Muscle of leg (tissue), 11 donors: ENCODE measurements around the gene ATRNL1. TPM values are rescaled to one million over a fixed set of nuclear protein-coding genes. Genes with fewer than 3 reads are reported as not detected.
A peak's percentile ranks its signal among the peaks of the same experiment; 100 is the strongest.

Experiments
- DNase-seq: peaks from one replicate; pipeline ENCODE4 v3.0.0; 2013
- H3K27ac ChIP-seq: one replicate; pipeline ENCODE4 v1.5.1; 2013; ENCODE audit warnings: mild to moderate bottlenecking, low read length, control low read depth
- H3K27me3 ChIP-seq: one replicate; pipeline ENCODE4 v1.6.1; 2013; ENCODE audit warnings: low read length; ENCODE audit not compliant: control insufficient read depth, insufficient read depth
- H3K36me3 ChIP-seq: one replicate; pipeline ENCODE4 v1.6.1; 2013; ENCODE audit warnings: low read length; ENCODE audit not compliant: control insufficient read depth, insufficient read depth
- H3K4me1 ChIP-seq: one replicate; pipeline ENCODE4 v1.6.1; 2013; ENCODE audit warnings: low read length; ENCODE audit not compliant: control insufficient read depth, insufficient read depth
- H3K4me3 ChIP-seq: one replicate; pipeline ENCODE4 v1.5.1; 2013; ENCODE audit warnings: low read length, control low read depth
- H3K9me3 ChIP-seq: replicated peaks from 2 replicates; pipeline ENCODE4 v1.6.1; 2013; ENCODE audit warnings: low read depth, low read length; ENCODE audit not compliant: control insufficient read depth
- WGBS: methylation state at CpG from one replicate; pipeline ENCODE4 v1.1.5; 2013; ENCODE audit warnings: missing lambda C conversion rate; ENCODE audit not compliant: insufficient coverage; 5-methylcytosine and 5-hydroxymethylcytosine counted together
- polyA plus RNA-seq, 8 donors: library from polyadenylated mRNA; unstranded; fragments of 120-200 nt; gene quantifications; one replicate each; pipeline versions ENCODE4 v1.2.1 to v1.2.3, GENCODE V29; 2013; ENCODE audit warnings: inconsistent platforms in 1 of 8, low replicate concordance in 1 of 8; ENCODE audit not compliant: insufficient read length in 8 of 8, insufficient read depth in 1 of 8
- total RNA-seq: library from RNA; stranded (reverse); fragments of 120-200 nt; gene quantifications from one replicate; pipeline ENCODE4 v1.2.4, GENCODE V29; 2013

Gene ATRNL1
- total and polyA plus RNA-seq, 9 donors = 0.42 to 7.1 (median 0.92) TPM

GRCh38 chr10:115845921-115846320 lies 752.8 kb downstream of the ATRNL1 start:
- no peak for DNase-seq
- no peak overlapping the region for H3K4me3 ChIP-seq
- H3K4me1 ChIP-seq = no peaks in the 10 kb centered on the region
- WGBS = no CpG with 5 or more reads among the region's 1 CpG
- no peaks in the 10 kb centered on the region for H3K36me3 ChIP-seq
- H3K27me3 ChIP-seq = no peaks in the 10 kb centered on the region
- H3K9me3 ChIP-seq = no peaks in the 10 kb centered on the region
- no peak overlapping the region for H3K27ac ChIP-seq

- no peak for DNase-seq
- Histone ChIP-seq H3K9me3 (no peaks in the 10 kb centered on the region), H3K4me3 (no peak overlapping the region), H3K27me3 (no peaks in the 10 kb centered on the region), H3K4me1 (no peaks in the 10 kb centered on the region), H3K27ac (no peak overlapping the region), H3K36me3 (no peaks in the 10 kb centered on the region)
- WGBS = 83% methylated on average over 1 of the region's 1 CpG
Measured at GRCh38 chr10:115846528-115846927, 753.4 kb downstream of the ATRNL1 start.

GRCh38 chr10:115849197-115849596 lies 756.0 kb downstream of the ATRNL1 start:
- H3K36me3 ChIP-seq = no peaks in the 10 kb centered on the region
- H3K27me3 ChIP-seq = no peaks in the 10 kb centered on the region
- peak; percentile 11 for DNase-seq
- no peak overlapping the region for H3K4me3 ChIP-seq
- WGBS = no CpG with 5 or more reads among the region's 2 CpGs
- no peaks in the 10 kb centered on the region for H3K4me1 ChIP-seq
- H3K9me3 ChIP-seq = no peaks in the 10 kb centered on the region
- H3K27ac ChIP-seq = no peak overlapping the region

- WGBS = no CpG with 5 or more reads among the region's 1 CpG
- no peaks in the 10 kb centered on the region for H3K27me3 ChIP-seq
- no peak overlapping the region for H3K27ac ChIP-seq
- no peak for DNase-seq
- no peaks in the 10 kb centered on the region for H3K9me3 ChIP-seq
- H3K4me3 ChIP-seq = no peak overlapping the region
- no peaks in the 10 kb centered on the region for H3K36me3 ChIP-seq
- H3K4me1 ChIP-seq = no peaks in the 10 kb centered on the region
Measured at GRCh38 chr10:115850666-115851065, 757.5 kb downstream of the ATRNL1 start.

- Histone ChIP-seq H3K27me3 (no peaks in the 10 kb centered on the region), H3K27ac (no peak overlapping the region), H3K9me3 (no peaks in the 10 kb centered on the region), H3K4me3 (no peak overlapping the region), H3K36me3 (no peaks in the 10 kb centered on the region), H3K4me1 (no peaks in the 10 kb centered on the region)
- WGBS = 64% methylated on average over 3 of the region's 5 CpGs
- DNase-seq = no peak
Measured at GRCh38 chr10:115851695-115852094, 758.5 kb downstream of the ATRNL1 start.

- Histone ChIP-seq H3K36me3 (no peaks in the 10 kb centered on the region), H3K4me3 (no peak overlapping the region), H3K27me3 (no peaks in the 10 kb centered on the region), H3K27ac (no peak overlapping the region), H3K9me3 (no peaks in the 10 kb centered on the region), H3K4me1 (no peaks in the 10 kb centered on the region)
- 59% methylated on average over 3 of the region's 6 CpGs for WGBS
- DNase-seq = no peak
Measured at GRCh38 chr10:115854740-115855435, 761.7 kb downstream of the ATRNL1 start.

GRCh38 chr10:115856580-115856979 lies 763.4 kb downstream of the ATRNL1 start:
- DNase-seq = no peak
- Histone ChIP-seq H3K4me3 (no peak overlapping the region), H3K27ac (no peak overlapping the region), H3K27me3 (no peaks in the 10 kb centered on the region), H3K9me3 (no peaks in the 10 kb centered on the region), H3K4me1 (no peaks in the 10 kb centered on the region), H3K36me3 (no peaks in the 10 kb centered on the region)
- WGBS = 80% methylated on average over 3 of the region's 6 CpGs

GRCh38 chr10:115857856-115858255 lies 764.7 kb downstream of the ATRNL1 start:
- no peak for DNase-seq
- WGBS = no CpG with 5 or more reads among the region's 3 CpGs
- Histone ChIP-seq H3K27me3 (no peaks in the 10 kb centered on the region), H3K4me1 (no peaks in the 10 kb centered on the region), H3K9me3 (no peaks in the 10 kb centered on the region), H3K4me3 (no peak overlapping the region), H3K36me3 (no peaks in the 10 kb centered on the region), H3K27ac (no peak overlapping the region)

GRCh38 chr10:115860182-115861107 lies 767.3 kb downstream of the ATRNL1 start:
- Histone ChIP-seq H3K36me3 (no peaks in the 10 kb centered on the region), H3K9me3 (no peaks in the 10 kb centered on the region), H3K4me1 (no peaks in the 10 kb centered on the region), H3K4me3 (no peak overlapping the region), H3K27me3 (no peaks in the 10 kb centered on the region), H3K27ac (no peak overlapping the region)
- 67% methylated on average over 1 of the region's 1 CpG for WGBS
- DNase-seq = no peak

GRCh38 chr10:115861455-115861854 lies 768.3 kb downstream of the ATRNL1 start:
- Histone ChIP-seq H3K36me3 (no peaks in the 10 kb centered on the region), H3K9me3 (no peaks in the 10 kb centered on the region), H3K4me3 (no peak overlapping the region), H3K4me1 (no peaks in the 10 kb centered on the region), H3K27me3 (no peaks in the 10 kb centered on the region), H3K27ac (no peak overlapping the region)
- WGBS = no CpG with 5 or more reads among the region's 2 CpGs
- DNase-seq = no peak
